ENCODE results near the gene LPCAT2.

Gene LPCAT2

DNA sequence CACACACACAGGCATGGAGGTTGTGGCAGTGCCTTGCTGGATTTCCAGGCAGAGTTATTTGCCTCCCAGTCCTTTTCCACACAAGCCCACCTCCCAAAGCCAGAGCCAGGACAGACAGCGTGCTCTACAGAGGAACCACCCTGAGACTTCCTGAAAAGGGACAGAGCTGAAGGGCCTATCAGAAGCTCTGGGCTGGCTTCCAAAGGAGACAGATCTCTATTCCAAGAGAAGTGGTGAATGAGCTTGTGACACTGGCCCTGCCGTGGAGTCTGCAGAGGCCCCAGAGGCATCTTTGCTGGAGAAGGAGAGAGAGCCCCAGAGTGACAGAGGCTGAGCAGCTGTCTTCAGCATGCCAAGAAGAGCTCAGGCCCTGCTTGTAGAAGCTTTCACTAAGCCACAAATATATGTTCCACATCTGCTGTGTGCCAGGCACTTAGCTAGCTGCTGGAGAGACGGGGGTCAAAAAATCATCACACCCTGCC, 8.3 kb upstream of the LPCAT2 start:
- in situ Hi-C loops (cut with HindIII; ENCODE audit: low pct_unique_long_range_greater_than_20kb, low sequenced_read_pairs): no loop called here
- peak in 1 of 2 experiments; percentile 20 for DNase-seq (ENCODE audit: low read depth in 1 of 2, low spot score in 1 of 2)
- no peak for TF ChIP-seq JUND (IDR thresholded peaks at IDR 0.05; ENCODE audit: low read depth)

DNA sequence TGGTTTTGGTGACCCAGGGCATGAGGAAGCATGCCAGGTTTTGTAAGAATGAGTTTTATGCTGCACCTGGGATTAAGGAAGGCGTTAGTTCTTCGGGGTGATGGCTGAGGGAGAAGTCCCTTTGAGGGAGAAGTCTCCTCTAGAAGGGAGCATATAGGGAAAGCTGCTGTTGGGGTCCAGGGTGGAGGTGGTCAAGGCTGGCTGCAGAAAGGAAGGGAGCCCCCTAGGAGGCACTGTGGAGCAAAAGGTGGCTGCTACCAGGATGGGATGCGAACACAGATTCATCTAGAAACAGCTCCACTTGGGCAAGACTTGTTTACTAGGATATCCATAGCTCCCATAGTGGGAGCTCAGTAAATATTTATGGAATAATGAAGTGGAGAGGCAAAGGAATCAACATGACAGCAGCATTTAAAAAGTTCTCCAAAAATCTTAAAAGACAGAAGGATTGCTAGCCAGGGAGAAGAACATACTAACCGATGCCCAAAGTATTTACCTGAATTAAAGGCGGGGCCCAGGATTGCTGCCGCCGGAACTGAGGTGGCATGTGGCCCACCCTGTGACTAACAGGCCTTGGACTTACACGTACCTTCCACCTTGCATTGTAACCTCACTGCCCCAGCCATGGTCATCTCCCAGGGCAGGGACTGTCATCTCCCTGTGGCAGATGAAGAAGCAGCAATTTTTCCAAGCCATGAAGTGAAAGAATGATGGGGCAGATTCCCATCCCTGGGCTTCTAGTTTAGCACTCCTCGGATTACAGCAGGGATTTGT, 7.1 kb upstream of the LPCAT2 start:
- DNase-seq (ENCODE audit: low read depth in 1 of 2, low spot score in 1 of 2): no peak
- in situ Hi-C loops (cut with HindIII; ENCODE audit: low pct_unique_long_range_greater_than_20kb, low sequenced_read_pairs): no loop called here
- TF ChIP-seq JUND (IDR thresholded peaks at IDR 0.05; ENCODE audit: low read depth): no peak

DNA sequence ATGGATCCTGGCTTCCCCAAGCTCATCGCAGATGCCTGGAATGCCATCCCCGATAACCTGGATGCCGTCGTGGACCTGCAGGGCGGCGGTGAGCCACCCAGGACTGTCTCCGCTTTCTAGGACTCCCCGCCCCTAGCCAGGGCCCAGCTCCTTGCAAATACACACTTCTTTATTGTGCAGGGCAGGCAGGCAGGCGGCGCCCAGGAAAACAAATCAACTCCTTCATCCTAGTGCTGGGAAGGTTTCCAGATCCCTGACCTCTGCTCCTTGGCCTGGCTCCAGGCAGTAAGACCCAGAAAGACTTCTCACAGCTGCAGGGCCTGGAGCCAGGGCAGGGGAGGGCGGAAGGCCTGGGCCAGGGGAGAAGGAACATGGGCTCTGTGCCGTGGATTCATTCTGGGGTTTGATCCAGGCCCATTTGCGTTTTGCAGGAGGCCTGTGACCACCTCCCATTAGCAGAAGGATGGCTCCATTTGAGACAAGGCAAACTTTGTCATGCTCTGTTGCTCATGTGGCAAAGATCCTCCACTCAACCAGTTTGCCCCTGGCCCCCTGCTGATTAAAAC, 6.0 kb upstream of the LPCAT2 start:
- in situ Hi-C loops (cut with HindIII; ENCODE audit: low pct_unique_long_range_greater_than_20kb, low sequenced_read_pairs): no loop called here
- DNase-seq (ENCODE audit: low read depth in 1 of 2, low spot score in 1 of 2): no peak
- TF ChIP-seq JUND (IDR thresholded peaks at IDR 0.05; ENCODE audit: low read depth): no peak

DNA sequence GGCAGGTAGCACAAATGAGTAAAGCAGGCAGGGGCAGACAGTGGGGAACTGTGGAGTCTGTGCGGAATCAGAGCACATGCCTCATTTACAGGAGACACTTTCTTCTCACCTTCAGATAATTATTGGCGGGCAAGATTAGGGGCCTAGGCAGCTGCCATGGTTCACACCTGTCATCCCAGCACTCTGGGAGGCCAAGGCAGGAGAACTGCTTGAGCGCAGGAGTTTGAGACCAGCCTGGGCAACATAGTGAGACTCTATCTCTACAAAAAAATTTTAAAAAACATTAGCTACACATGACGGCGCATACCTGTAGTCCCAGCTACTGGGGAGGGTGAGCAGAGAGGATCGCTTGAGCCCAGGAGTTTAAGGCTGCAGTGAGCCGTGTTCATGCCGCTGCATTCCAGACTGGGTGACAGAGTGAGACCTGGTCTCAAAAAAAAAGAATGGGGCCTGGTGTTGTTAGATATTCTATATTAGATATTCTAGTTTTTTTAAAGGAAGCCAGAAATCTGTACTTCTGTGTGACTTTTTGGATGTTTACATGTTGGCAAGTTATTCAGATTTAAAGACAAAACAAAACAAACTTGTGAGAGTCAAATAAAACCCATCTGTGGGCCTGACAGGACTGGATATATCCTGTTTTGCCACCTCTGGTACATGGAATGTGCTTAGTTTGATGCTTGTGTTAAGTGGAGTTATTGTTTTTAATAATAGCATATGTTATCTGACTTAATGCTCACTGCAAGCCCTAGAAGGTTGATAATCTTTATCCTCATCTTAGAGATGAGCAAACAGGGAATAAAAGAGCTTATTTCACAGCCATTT, 4.9 kb upstream of the LPCAT2 start:
- in situ Hi-C loops (cut with HindIII; ENCODE audit: low pct_unique_long_range_greater_than_20kb, low sequenced_read_pairs): no loop called here
- DNase-seq (ENCODE audit: low read depth in 1 of 2, low spot score in 1 of 2): no peak

DNA sequence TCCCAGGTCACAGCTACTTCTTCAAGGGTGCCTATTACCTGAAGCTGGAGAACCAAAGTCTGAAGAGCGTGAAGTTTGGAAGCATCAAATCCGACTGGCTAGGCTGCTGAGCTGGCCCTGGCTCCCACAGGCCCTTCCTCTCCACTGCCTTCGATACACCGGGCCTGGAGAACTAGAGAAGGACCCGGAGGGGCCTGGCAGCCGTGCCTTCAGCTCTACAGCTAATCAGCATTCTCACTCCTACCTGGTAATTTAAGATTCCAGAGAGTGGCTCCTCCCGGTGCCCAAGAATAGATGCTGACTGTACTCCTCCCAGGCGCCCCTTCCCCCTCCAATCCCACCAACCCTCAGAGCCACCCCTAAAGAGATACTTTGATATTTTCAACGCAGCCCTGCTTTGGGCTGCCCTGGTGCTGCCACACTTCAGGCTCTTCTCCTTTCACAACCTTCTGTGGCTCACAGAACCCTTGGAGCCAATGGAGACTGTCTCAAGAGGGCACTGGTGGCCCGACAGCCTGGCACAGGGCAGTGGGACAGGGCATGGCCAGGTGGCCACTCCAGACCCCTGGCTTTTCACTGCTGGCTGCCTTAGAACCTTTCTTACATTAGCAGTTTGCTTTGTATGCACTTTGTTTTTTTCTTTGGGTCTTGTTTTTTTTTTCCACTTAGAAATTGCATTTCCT, 3.4 kb upstream of the LPCAT2 start:
- TF ChIP-seq JUND (IDR thresholded peaks at IDR 0.05; ENCODE audit: low read depth): no peak
- in situ Hi-C loops (cut with HindIII; ENCODE audit: low pct_unique_long_range_greater_than_20kb, low sequenced_read_pairs): no loop called here
- DNase-seq (ENCODE audit: low read depth in 1 of 2, low spot score in 1 of 2): no peak

More for the DNA sequence above, 4.9 kb upstream of the LPCAT2 start:
- TF ChIP-seq JUND (IDR thresholded peaks at IDR 0.05; ENCODE audit: low read depth): no peak

DNA sequence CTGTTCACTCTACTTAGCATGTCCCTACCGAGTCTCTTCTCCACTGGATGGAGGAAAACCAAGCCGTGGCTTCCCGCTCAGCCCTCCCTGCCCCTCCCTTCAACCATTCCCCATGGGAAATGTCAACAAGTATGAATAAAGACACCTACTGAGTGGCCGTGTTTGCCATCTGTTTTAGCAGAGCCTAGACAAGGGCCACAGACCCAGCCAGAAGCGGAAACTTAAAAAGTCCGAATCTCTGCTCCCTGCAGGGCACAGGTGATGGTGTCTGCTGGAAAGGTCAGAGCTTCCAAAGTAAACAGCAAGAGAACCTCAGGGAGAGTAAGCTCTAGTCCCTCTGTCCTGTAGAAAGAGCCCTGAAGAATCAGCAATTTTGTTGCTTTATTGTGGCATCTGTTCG, 2.8 kb upstream of the LPCAT2 start:
- in situ Hi-C loops (cut with HindIII; ENCODE audit: low pct_unique_long_range_greater_than_20kb, low sequenced_read_pairs): no loop called here
- no peak for DNase-seq (ENCODE audit: low read depth in 1 of 2, low spot score in 1 of 2)
- TF ChIP-seq JUND (IDR thresholded peaks at IDR 0.05; ENCODE audit: low read depth): no peak

DNA sequence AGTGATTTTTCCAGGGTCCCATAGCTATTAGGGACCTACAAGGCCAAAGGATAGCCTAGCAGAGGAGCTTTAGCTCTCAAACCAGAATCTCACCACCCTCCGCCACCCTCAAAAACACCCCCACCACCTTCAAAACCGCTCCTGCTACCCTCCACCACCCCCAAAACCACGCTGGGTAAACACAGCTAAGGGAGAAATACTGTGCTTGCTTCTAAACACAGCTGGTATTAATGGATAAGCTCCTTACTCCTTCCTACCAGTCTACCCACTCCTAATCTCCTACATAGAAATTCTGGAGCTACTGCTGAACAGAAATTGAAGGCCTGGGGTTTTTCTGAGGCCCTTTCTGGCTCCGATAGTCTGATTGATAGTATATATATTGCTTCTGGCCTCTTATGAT, 2.2 kb upstream of the LPCAT2 start:
- in situ Hi-C loops (cut with HindIII; ENCODE audit: low pct_unique_long_range_greater_than_20kb, low sequenced_read_pairs): no loop called here
- TF ChIP-seq JUND (IDR thresholded peaks at IDR 0.05; ENCODE audit: low read depth): no peak
- no peak for DNase-seq (ENCODE audit: low read depth in 1 of 2, low spot score in 1 of 2)

DNA sequence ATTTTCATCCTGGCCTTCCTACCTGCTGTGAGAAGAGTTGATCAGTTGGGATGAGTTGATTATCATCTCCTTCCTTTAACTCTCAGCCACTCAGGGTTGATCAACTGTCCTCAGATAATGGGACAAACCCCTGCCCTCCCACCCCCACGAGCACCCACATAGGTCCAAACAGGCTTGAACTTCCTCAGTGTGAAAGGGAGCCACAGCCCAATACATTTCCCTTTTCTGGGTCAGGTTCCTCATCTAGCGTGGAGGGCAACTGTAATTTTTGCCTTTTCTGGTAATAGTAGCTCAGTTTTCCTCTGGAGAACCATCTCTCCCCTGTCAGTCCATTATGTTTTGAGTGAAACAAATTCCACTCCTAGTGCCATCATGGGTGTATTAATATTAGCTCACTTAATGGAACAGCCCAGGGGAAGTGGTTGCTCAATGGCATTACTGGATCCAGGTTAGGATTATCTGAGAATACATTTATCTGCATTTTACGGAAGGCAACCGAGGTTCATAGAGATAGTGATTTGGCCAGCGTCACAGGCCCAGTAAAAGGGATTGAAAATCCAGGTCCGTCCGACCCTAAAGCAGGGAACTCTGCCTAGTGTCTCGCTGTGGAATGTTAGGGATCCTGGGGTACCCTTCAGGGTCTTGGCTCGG, 476 bp upstream of the LPCAT2 start:
- TF ChIP-seq JUND (IDR thresholded peaks at IDR 0.05; ENCODE audit: low read depth): no peak
- DNase-seq (ENCODE audit: low read depth in 1 of 2, low spot score in 1 of 2): no peak
- in situ Hi-C loops (cut with HindIII; ENCODE audit: low pct_unique_long_range_greater_than_20kb, low sequenced_read_pairs): no loop called here

DNA sequence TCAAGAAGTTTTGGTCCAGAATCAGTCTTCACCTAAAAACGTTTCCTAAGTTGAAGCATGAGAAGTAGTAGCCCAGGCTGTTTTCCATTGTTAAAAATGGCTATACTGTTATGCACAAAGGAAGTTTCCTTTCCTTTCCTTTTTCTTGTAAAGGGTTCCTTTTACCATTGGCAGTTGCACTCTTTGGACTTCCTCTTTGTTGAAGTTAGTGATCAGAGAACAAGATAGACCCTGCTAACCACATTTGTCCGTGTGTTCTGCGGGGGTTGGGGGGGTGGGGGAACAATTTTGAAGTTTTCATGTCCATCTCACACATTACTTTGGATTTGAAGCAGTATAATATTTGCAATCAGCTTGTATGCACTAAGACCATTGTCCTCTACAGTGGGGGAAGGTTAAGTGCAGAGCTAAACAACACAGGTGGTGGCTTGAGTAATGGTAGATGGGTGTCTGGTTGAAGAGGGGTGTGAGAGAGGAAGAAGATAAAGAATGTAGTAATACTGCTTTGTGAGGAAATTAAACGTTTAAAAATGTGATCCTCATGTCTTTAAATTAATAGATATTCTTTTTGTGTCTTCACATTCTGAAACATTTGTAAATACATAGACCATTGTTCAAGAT, 1.4 kb downstream of the LPCAT2 start:
- in situ Hi-C loops (cut with HindIII; ENCODE audit: low pct_unique_long_range_greater_than_20kb, low sequenced_read_pairs): no loop called here
- TF ChIP-seq JUND (IDR thresholded peaks at IDR 0.05; ENCODE audit: low read depth): no peak
- DNase-seq (ENCODE audit: low read depth in 1 of 2, low spot score in 1 of 2): no peak

DNA sequence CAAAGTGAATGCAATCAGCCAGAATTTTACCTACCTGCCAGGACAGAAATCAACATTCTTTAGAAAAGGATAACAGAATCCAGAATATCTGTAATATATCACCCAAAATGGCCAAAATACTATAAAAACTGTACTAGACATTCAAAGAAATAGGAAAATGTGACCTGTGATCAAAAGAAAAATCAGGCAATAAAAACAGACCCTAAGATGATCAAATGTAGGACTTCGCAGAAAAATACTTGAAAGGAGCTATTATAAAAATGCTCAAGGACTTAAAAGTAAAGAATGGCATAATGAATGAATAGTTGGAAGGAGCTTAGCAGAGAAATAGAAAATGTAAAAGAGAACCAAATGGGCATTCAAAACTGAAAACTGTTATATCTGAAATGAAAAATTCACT, 4.1 kb downstream of the LPCAT2 start:
- no peak for DNase-seq (ENCODE audit: low read depth in 1 of 2, low spot score in 1 of 2)
- no peak for TF ChIP-seq JUND (IDR thresholded peaks at IDR 0.05; ENCODE audit: low read depth)
- in situ Hi-C loops (cut with HindIII; ENCODE audit: low pct_unique_long_range_greater_than_20kb, low sequenced_read_pairs): no loop called here

DNA sequence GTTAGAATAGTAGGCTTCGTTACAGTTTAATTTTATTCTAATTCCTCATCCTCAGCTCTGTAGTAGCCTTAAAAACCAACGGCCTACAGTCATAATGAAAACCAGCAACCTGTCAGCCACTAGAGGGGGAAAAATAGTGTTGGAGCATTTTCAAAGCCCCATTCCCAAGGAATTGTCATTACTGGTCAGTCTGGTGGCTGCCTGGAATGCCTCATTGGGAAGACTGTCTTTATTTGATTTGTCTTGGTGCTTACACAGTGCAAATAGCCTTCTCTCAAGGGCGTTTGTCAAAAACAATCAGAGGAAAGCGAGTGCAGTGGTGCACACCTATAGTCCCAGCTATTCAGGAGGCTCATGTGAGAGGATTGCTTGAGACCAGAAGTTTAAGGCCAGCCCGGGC, 4.7 kb downstream of the LPCAT2 start:
- in situ Hi-C loops (cut with HindIII; ENCODE audit: low pct_unique_long_range_greater_than_20kb, low sequenced_read_pairs): no loop called here
- TF ChIP-seq JUND (IDR thresholded peaks at IDR 0.05; ENCODE audit: low read depth): no peak
- peak in 1 of 2 experiments; percentile 39 for DNase-seq (ENCODE audit: low read depth in 1 of 2, low spot score in 1 of 2)

DNA sequence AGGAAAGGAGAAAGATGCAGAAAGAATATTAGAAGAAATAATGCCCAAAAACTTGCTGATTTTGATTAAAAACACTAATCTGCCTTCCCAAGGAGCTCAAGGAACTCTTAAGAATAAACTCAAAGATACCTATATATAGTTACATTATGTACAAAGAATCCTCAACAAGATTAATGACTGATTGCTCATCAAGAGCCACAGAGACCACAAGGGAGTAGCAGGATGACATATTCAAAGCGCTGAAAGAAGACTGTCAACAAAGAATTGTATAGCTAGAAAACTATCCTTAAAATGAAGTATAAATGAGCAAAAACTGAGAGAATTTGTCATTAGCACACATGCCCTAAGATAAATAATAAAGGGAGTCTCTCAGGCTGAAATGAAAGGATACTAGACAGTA, 6.2 kb downstream of the LPCAT2 start:
- TF ChIP-seq JUND (IDR thresholded peaks at IDR 0.05; ENCODE audit: low read depth): no peak
- DNase-seq (ENCODE audit: low read depth in 1 of 2, low spot score in 1 of 2): no peak
- in situ Hi-C loops (cut with HindIII; ENCODE audit: low pct_unique_long_range_greater_than_20kb, low sequenced_read_pairs): no loop called here

Data from T47D (cell line).